Loucy (cell line): Measurements from ENCODE around the gene IL1B.

Experiments
- H2AFZ ChIP-seq: fragments of 200-600 bp; sonication (generic); 2 replicates; pipeline ENCODE4 v1.6.0; 2016; ENCODE audit warnings: antibody characterized with exemption, mild to moderate bottlenecking, low read length, moderate library complexity
- H3F3A ChIP-seq: fragments of 200-600 bp; 2 replicates; pipeline ENCODE4 v1.6.0; 2016; ENCODE audit warnings: antibody characterized with exemption, low read depth, mild to moderate bottlenecking
- H3K27me3 ChIP-seq: fragments of 200-600 bp; sonication (generic); 2 replicates; pipeline ENCODE4 v1.6.1; 2014; ENCODE audit warnings: low read length, mild to moderate bottlenecking; ENCODE audit not compliant: insufficient read depth, poor library complexity, severe bottlenecking
- H3K36me3 ChIP-seq: fragments of 200-600 bp; sonication (generic); 2 replicates; pipeline ENCODE4 v1.6.1; 2016; ENCODE audit warnings: low read length; ENCODE audit not compliant: insufficient read depth
- H3K4me1 ChIP-seq: fragments of 200-600 bp; sonication (generic); 2 replicates; pipeline ENCODE4 v1.5.1; 2014; ENCODE audit warnings: low read length, mild to moderate bottlenecking; ENCODE audit not compliant: insufficient read depth, poor library complexity, severe bottlenecking
- H3K4me2 ChIP-seq: fragments of 200-600 bp; sonication (generic); 2 replicates; pipeline ENCODE4 v1.6.0; 2014; ENCODE audit warnings: antibody characterized with exemption, low read length, low read depth, mild to moderate bottlenecking; ENCODE audit not compliant: poor library complexity, severe bottlenecking
- H3K4me3 ChIP-seq: fragments of 200-600 bp; sonication (generic); 2 replicates; pipeline ENCODE4 v1.5.1; 2014; ENCODE audit warnings: low read length, mild to moderate bottlenecking, mixed read lengths; ENCODE audit not compliant: poor library complexity, severe bottlenecking
- H3K79me2 ChIP-seq: fragments of 200-600 bp; sonication (generic); 2 replicates; pipeline ENCODE4 v1.6.1; 2014; ENCODE audit warnings: low read length; ENCODE audit not compliant: insufficient read depth
- H3K9ac ChIP-seq: fragments of 200-600 bp; sonication (generic); 2 replicates; pipeline ENCODE4 v1.6.0; 2014; ENCODE audit warnings: mild to moderate bottlenecking, low read depth, low read length, moderate library complexity; ENCODE audit not compliant: poor library complexity, severe bottlenecking
- H3K9me2 ChIP-seq: fragments of 200-600 bp; sonication (generic); replicated peaks from 2 replicates; pipeline ENCODE4 v1.6.1; 2016; ENCODE audit warnings: low read depth, low read length, mixed read lengths
- H3K9me3 ChIP-seq: fragments of 200-600 bp; sonication (generic); 2 replicates; pipeline ENCODE4 v1.6.1; 2014; ENCODE audit warnings: mild to moderate bottlenecking, antibody characterized with exemption, low read length, low read depth; ENCODE audit not compliant: insufficient read depth
- H4K20me1 ChIP-seq: fragments of 200-600 bp; sonication (generic); 2 replicates; pipeline ENCODE4 v1.6.0; 2014; ENCODE audit warnings: antibody characterized with exemption, low read length, mild to moderate bottlenecking; ENCODE audit not compliant: insufficient read depth, poor library complexity, severe bottlenecking
- CTCF ChIP-seq: fragments of 200-600 bp; sonication (generic); conservative IDR thresholded peaks from 2 replicates; pipeline ENCODE4 v1.5.1; 2014; ENCODE audit warnings: mild to moderate bottlenecking, antibody characterized with exemption, low read length
- EZH2phosphoT487 ChIP-seq: fragments of 200-600 bp; IDR thresholded peaks from 2 replicates; pipeline ENCODE4 v1.6.1; 2018; ENCODE audit warnings: antibody characterized with exemption, mild to moderate bottlenecking, moderate library complexity, borderline replicate concordance

IL1B gene

GRCh38 chr2:112884869-112885505, 48.4 kb upstream of the IL1B start:
- Histone ChIP-seq H3K4me2 (no peak overlapping the region), H2AFZ (no peak overlapping the region), H3K27me3 (no peaks in the 10 kb centered on the region), H3K9me2 (no peaks in the 10 kb centered on the region), H3K4me3 (no peak overlapping the region), H3K9ac (no peak overlapping the region), H3K4me1 (peaks cover 18% of the 10 kb centered on the region), H3F3A (no peaks in the 10 kb centered on the region), H4K20me1 (no peaks in the 10 kb centered on the region), H3K9me3 (no peaks in the 10 kb centered on the region), H3K79me2 (no peaks in the 10 kb centered on the region), H3K36me3 (no peaks in the 10 kb centered on the region)
- TF ChIP-seq CTCF (peak; percentile 98), EZH2phosphoT487 (no peak)

- peaks cover 22% of the 10 kb centered on the region for H3K4me1 ChIP-seq
- no peaks in the 10 kb centered on the region for H3K9me2 ChIP-seq
- H2AFZ ChIP-seq, result no peak overlapping the region
- no peak overlapping the region for H3K4me2 ChIP-seq
- H3K9ac ChIP-seq, result no peak overlapping the region
- H3F3A ChIP-seq, result no peaks in the 10 kb centered on the region
- no peaks in the 10 kb centered on the region for H3K9me3 ChIP-seq
- TF ChIP-seq CTCF (no peak), EZH2phosphoT487 (no peak)
- H3K79me2 ChIP-seq, result no peaks in the 10 kb centered on the region
- no peak overlapping the region for H3K4me3 ChIP-seq
- no peaks in the 10 kb centered on the region for H4K20me1 ChIP-seq
- H3K36me3 ChIP-seq, result no peaks in the 10 kb centered on the region
- H3K27me3 ChIP-seq, result no peaks in the 10 kb centered on the region
Measured at GRCh38 chr2:112883669-112884068, 47.1 kb upstream of the IL1B start.

GRCh38 chr2:112881217-112881985, 44.8 kb upstream of the IL1B start:
- H2AFZ ChIP-seq, result peak overlapping the region; percentile 64; the same call in 1 of the 2 replicates

More at GRCh38 chr2:112881217-112881985, 44.8 kb upstream of the IL1B start:
- Histone ChIP-seq H3F3A (no peaks in the 10 kb centered on the region), H3K9me2 (no peaks in the 10 kb centered on the region), H3K9ac (no peak overlapping the region), H4K20me1 (no peaks in the 10 kb centered on the region), H3K9me3 (no peaks in the 10 kb centered on the region), H3K79me2 (no peaks in the 10 kb centered on the region), H3K4me1 (peaks cover 22% of the 10 kb centered on the region), H3K4me3 (no peak overlapping the region), H3K27me3 (no peaks in the 10 kb centered on the region), H3K36me3 (no peaks in the 10 kb centered on the region), H3K4me2 (peak overlapping the region; percentile 32)
- TF ChIP-seq CTCF (no peak), EZH2phosphoT487 (no peak)
